GM12873 (cell line): ENCODE measurements around the gene IRAK3.

ENCODE experiments used
- CTCF ChIP-seq: IDR thresholded peaks from 2 replicates; pipeline ENCODE4 v1.5.1; 2012; ENCODE audit warnings: low read depth, mild to moderate bottlenecking, moderate library complexity, low read length, control low read depth; ENCODE audit not compliant: insufficient read depth; ENCODE audit errors: missing control alignments

The IRAK3 gene

DNA sequence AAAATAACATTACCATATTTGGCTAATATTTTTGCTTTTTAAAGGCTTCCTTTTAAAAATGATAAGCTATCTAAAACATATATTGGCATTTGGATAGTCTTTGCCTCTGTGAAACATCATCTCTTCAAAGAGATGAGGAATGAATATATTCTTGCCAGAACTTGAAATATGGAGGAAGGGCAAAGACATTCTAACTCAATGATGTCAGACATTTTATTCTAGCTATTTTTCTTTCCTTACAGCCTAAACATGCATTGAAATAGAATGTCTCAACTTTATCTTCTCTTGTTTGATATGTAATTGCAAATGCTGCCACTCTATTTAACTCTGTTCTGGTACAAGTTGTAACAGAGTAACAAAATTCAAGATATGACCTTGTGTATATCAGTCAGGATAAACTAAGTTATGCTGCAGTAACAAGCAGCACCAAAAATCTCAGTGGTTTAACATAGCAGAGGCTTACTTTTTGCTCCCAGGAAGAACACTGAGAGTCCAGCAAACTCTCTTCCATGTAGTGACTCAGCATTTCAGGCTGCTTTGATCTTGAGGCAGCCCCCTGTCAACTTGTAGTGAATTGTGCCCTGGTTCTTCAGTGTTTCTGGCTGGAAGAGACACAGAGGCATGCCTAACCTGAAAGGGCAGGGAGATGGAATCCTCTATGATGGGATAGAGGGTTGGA is 11.0 kb downstream of the IRAK3 start:
- TF ChIP-seq CTCF, result no peak

- TF ChIP-seq CTCF, result no peak
These were observed 14.8 kb downstream of the IRAK3 start for GRCh38 chr12:66203820-66204219.

DNA sequence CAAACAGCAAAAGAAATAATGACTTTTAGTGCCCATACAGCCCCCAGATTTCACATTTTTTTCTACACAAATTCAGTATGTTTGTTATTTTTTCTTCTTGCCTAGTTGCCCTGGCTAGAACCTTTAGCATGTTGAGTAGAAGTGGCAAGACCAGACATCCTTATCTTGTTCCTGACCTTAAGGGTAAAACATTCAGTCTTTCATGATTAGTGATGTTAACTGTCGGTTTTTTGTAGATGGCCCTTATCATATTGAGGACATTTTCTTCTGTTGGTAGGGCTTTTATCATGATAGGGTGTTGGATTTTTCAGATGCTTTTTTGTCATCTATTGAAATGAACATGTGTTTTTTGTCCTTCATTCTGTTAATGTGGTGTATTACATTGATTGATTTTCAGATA is 17.1 kb downstream of the IRAK3 start:
- no peak for TF ChIP-seq CTCF

- TF ChIP-seq CTCF, result no peak
These were observed 21.8 kb downstream of the IRAK3 start for GRCh38 chr12:66210840-66211239.

- no peak for TF ChIP-seq CTCF
These were observed 28.4 kb downstream of the IRAK3 start for GRCh38 chr12:66217342-66217917.

GRCh38 chr12:66228462-66228861 is 39.4 kb downstream of the IRAK3 start:
- TF ChIP-seq CTCF, result no peak

GRCh38 chr12:66232263-66232662 is 43.2 kb downstream of the IRAK3 start:
- TF ChIP-seq CTCF, result no peak
